HTR-8/SVneo (cell line): Measurements from ENCODE around the gene EIF1AD.
A peak's percentile ranks its signal among the peaks of the same experiment; 100 is the strongest.

Source experiments
- DNase-seq: peaks from one replicate; pipeline ENCODE4 v3.0.0; 2011; ENCODE audit warnings: low spot score, mixed read lengths; ENCODE audit not compliant: insufficient read length
- FAIRE-seq: peaks from 2 replicates; lab custom pipeline; 2011; peaks lifted over from hg19 to GRCh38; lab: Jason Lieb, UNC

The EIF1AD gene

GRCh38 chr11:66001942-66002647 is at the start of gene EIF1AD, which contains the start of gene BANF1:
Gene EIF1AD (minus strand): TSS chr11:66002157. CDS start chr11:66000389, 1,768 bp downstream.
Gene BANF1 (plus strand): TSS chr11:66002503. CDS start chr11:66003251, 748 bp downstream.
- FAIRE-seq: peak; percentile 97

GRCh38 chr11:66051371-66051765 is 49.4 kb upstream of the EIF1AD start:
- DNase-seq (no peak), FAIRE-seq (no peak)

More at GRCh38 chr11:66001942-66002647, at the start of gene EIF1AD, which contains the start of gene BANF1:
- peak; percentile 98 for DNase-seq

- FAIRE-seq (peak; percentile 60), DNase-seq (no peak)
Observed at GRCh38 chr11:66050581-66051231, 48.7 kb upstream of the EIF1AD start.

GRCh38 chr11:66048547-66049323 is 46.8 kb upstream of the EIF1AD start, which contains the start of gene GAL3ST3:
Gene GAL3ST3 (minus strand): TSS chr11:66049161. CDS start chr11:66045415, 3,746 bp downstream.
- FAIRE-seq: no peak
- no peak for DNase-seq

GRCh38 chr11:66047541-66048365 is 45.8 kb upstream of the EIF1AD start:
- DNase-seq (no peak), FAIRE-seq (peak; percentile 88)

GRCh38 chr11:66046901-66047300 is 44.9 kb upstream of the EIF1AD start:
- FAIRE-seq: peak; percentile 51
- DNase-seq: no peak

GRCh38 chr11:66045177-66045639 is 43.3 kb upstream of the EIF1AD start:
- peak; percentile 99 for FAIRE-seq

GRCh38 chr11:66044757-66045156 is 42.8 kb upstream of the EIF1AD start:
- no peak for FAIRE-seq
- no peak for DNase-seq

More at GRCh38 chr11:66045177-66045639, 43.3 kb upstream of the EIF1AD start:
- DNase-seq: peak; percentile 95

GRCh38 chr11:66042996-66043906 is 41.3 kb upstream of the EIF1AD start:
- no peak for DNase-seq

GRCh38 chr11:66042227-66042995 is 40.5 kb upstream of the EIF1AD start:
- FAIRE-seq: no peak
- DNase-seq: no peak

More at GRCh38 chr11:66042996-66043906, 41.3 kb upstream of the EIF1AD start:
- FAIRE-seq: peak; percentile 86

GRCh38 chr11:66039765-66040164 is 37.8 kb upstream of the EIF1AD start:
- DNase-seq (no peak), FAIRE-seq (peak; percentile 52)

- FAIRE-seq: no peak
- DNase-seq: no peak
Observed at GRCh38 chr11:66037327-66037726, 35.4 kb upstream of the EIF1AD start.

GRCh38 chr11:66036334-66036710 is 34.4 kb upstream of the EIF1AD start:
- no peak for FAIRE-seq
- DNase-seq: no peak

- no peak for DNase-seq
- FAIRE-seq: peak; percentile 62
Observed at GRCh38 chr11:66035653-66036333, 33.8 kb upstream of the EIF1AD start.

GRCh38 chr11:66032957-66033735 is 31.2 kb upstream of the EIF1AD start:
- no peak for DNase-seq
- peak; percentile 95 for FAIRE-seq

- DNase-seq: no peak
- FAIRE-seq: peak; percentile 86
Observed at GRCh38 chr11:66026017-66026529, 24.1 kb upstream of the EIF1AD start, which contains the start of gene CATSPER1. Gene CATSPER1 (minus strand): TSS chr11:66026479. CDS start chr11:66026379, 100 bp downstream.
